ENCODE data around the gene GALNT6. TPM values are rescaled to one million over a fixed set of nuclear protein-coding genes. Genes with fewer than 3 reads are reported as not detected.

The GALNT6 gene
- total RNA-seq, 1 experiment from 2014 or later, result 9.8 TPM

GRCh38 chr12:51323317-51323960 lies 67.8 kb downstream of the GALNT6 start:
- Histone ChIP-seq H2AK5ac (ENCODE audit: insufficient read length, low read length) (no peak overlapping the region), H3K56ac (ENCODE audit: insufficient read length, low read depth, low read length) (no peak overlapping the region), H2BK15ac (ENCODE audit: low read depth, low read length) (no peak overlapping the region), H3K27ac (ENCODE audit: insufficient read length, low read depth, low read length) (no peak overlapping the region), H4K91ac (ENCODE audit: insufficient read length, low read depth, low read length) (no peak overlapping the region), H3K23me2 (ENCODE audit: insufficient read length, low read depth, low read length, poor library complexity, severe bottlenecking) (no peaks in the 10 kb centered on the region), H3K4ac (ENCODE audit: low read depth, low read length) (no peak overlapping the region), H3K4me2 (ENCODE audit: insufficient read depth, insufficient read length, low read length) (no peak overlapping the region), H3K23ac (ENCODE audit: insufficient read length, low read depth, low read length) (no peak overlapping the region), H3K9ac (ENCODE audit: extremely low read depth, insufficient read length, low read length) (no peak overlapping the region), H2BK20ac (ENCODE audit: low read depth, low read length, poor library complexity, severe bottlenecking) (no peak overlapping the region), H3K9me3 (ENCODE audit: control insufficient read depth, low read depth, low read length) (no peaks in the 10 kb centered on the region), H4K20me1 (ENCODE audit: control insufficient read depth, insufficient read depth, insufficient read length) (no peaks in the 10 kb centered on the region), H2AFZ (ENCODE audit: low read length) (no peak overlapping the region), H3K18ac (ENCODE audit: insufficient read length, low read depth, low read length) (no peak overlapping the region), H3K79me1 (ENCODE audit: insufficient read depth, low read depth, low read length, poor library complexity, severe bottlenecking) (no peaks in the 10 kb centered on the region), H2BK5ac (ENCODE audit: insufficient read length, low read length) (no peak overlapping the region), H2BK120ac (ENCODE audit: low read depth, low read length, poor library complexity, severe bottlenecking) (no peak overlapping the region), H3K14ac (ENCODE audit: insufficient read depth, low read length) (no peak overlapping the region; the same call in 1 of the 2 replicates), H3K4me1 (ENCODE audit: insufficient read depth, low read length) (peaks cover 11% of the 10 kb centered on the region; the same call in 1 of the 2 replicates), H3K79me2 (ENCODE audit: insufficient read depth, low read length) (no peaks in the 10 kb centered on the region), H3T11ph (ENCODE audit: low read length) (no peak overlapping the region), H2BK12ac (ENCODE audit: insufficient read length, low read depth, low read length) (no peak overlapping the region), H4K5ac (ENCODE audit: insufficient read length, low read depth, low read length) (no peak overlapping the region), H3K27me3 (ENCODE audit: insufficient read depth, low read length) (no peaks in the 10 kb centered on the region), H4K8ac (replicated peaks; ENCODE audit: insufficient read length, low read depth, low read length) (no peak overlapping the region)
- no peaks in the 10 kb centered on the region for H3K9me3 Mint-ChIP-seq
- no peak overlapping the region for H3K27ac Mint-ChIP-seq
- no CpG with 5 or more reads among the region's 15 CpGs for WGBS (ENCODE audit: extremely low coverage, insufficient read length, low lambda C conversion rate)
- no peak for DNase-seq
- TF ChIP-seq, protein P1, sequence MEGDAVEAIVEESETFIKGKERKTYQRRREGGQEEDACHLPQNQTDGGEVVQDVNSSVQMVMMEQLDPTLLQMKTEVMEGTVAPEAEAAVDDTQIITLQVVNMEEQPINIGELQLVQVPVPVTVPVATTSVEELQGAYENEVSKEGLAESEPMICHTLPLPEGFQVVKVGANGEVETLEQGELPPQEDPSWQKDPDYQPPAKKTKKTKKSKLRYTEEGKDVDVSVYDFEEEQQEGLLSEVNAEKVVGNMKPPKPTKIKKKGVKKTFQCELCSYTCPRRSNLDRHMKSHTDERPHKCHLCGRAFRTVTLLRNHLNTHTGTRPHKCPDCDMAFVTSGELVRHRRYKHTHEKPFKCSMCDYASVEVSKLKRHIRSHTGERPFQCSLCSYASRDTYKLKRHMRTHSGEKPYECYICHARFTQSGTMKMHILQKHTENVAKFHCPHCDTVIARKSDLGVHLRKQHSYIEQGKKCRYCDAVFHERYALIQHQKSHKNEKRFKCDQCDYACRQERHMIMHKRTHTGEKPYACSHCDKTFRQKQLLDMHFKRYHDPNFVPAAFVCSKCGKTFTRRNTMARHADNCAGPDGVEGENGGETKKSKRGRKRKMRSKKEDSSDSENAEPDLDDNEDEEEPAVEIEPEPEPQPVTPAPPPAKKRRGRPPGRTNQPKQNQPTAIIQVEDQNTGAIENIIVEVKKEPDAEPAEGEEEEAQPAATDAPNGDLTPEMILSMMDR (conservative IDR thresholded peaks at IDR 0.05), result no peak
- no peaks in the 10 kb centered on the region for H3K27me3 Mint-ChIP-seq (ENCODE audit: low read depth)
- H3K36me3 Mint-ChIP-seq (ENCODE audit: insufficient read depth in 1 of 3, low read depth in 3 of 3), result no peaks in the 10 kb centered on the region; a peak in 1 of 7 replicates
- no peak overlapping the region for H3K4me3 Mint-ChIP-seq
- H3K4me1 Mint-ChIP-seq, result peaks cover 45 to 54% of the 10 kb centered on the region in 2 experiments

Measured in H9 (cell line).